Prostate gland (tissue), 2 donors: ENCODE data around the gene DCPS.
"Not testable (repeated sequence)": the region's sequence is repeated elsewhere in the genome, so short reads cannot be mapped to it uniquely, and the experiment has no call there.

ENCODE experiments used
- POLR2A ChIP-seq: fragments of 450-650 bp; IDR thresholded peaks from one replicate; pipeline ENCODE4 v1.6.1; 2016; ENCODE audit warnings: antibody characterized with exemption, mild to moderate bottlenecking
- POLR2AphosphoS5 ChIP-seq: sonication (generic); formaldehyde crosslinking; IDR thresholded peaks from one replicate; pipeline ENCODE4 v1.6.1; 2017; ENCODE audit warnings: antibody characterized with exemption
- TF ChIP-seq, protein P1 (sequence below), 4 experiments: fragments of 200-600 bp in 2 of 4; fragments of 450-650 bp in 2 of 4; sonication (generic) in 2 of 4; IDR thresholded peaks; 1 replicate in 3 of 4; 2 replicates in 1 of 4; pipeline ENCODE4 v1.5.1; 2016 to 2019; ENCODE audit warnings: antibody characterized with exemption in 4 of 4, mild to moderate bottlenecking in 2 of 4, moderate library complexity in 2 of 4

DNA sequence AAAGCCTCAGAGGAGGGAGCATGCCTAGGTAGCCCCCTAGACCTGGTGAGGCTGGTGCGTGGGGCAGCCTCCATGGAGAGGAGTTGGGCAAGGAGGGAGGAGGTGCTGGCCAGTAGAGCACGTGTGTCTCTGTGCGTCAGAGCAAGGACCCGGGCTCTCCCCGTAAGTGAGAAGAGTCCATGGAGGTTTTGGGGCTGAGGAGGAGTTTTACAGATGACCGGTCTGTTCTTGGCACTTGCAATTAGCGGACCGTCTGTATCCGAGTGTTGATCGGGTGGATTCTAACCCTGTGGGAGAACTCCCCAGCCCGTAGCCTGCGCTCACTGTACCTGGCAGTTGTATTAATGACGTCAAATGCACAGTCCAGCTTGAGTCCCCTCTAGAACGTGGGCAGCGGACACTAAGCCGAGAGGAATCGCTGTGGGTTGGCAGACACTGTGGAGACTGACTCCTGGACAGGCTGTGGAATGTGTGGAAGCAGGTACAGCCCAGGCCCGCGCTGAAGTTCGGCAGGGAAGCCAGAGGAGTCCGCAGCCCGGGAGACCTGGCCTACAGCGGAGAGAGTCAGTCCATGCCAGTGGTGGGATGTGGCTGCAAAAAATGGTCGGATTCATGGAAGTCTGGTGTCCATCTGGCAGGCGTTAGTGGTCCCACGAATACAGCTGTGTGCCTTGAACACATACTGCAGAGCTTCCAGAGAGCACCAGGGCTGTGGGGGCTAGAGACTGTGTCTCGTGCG, 70.9 kb downstream of the DCPS start:
- TF ChIP-seq, protein P1, sequence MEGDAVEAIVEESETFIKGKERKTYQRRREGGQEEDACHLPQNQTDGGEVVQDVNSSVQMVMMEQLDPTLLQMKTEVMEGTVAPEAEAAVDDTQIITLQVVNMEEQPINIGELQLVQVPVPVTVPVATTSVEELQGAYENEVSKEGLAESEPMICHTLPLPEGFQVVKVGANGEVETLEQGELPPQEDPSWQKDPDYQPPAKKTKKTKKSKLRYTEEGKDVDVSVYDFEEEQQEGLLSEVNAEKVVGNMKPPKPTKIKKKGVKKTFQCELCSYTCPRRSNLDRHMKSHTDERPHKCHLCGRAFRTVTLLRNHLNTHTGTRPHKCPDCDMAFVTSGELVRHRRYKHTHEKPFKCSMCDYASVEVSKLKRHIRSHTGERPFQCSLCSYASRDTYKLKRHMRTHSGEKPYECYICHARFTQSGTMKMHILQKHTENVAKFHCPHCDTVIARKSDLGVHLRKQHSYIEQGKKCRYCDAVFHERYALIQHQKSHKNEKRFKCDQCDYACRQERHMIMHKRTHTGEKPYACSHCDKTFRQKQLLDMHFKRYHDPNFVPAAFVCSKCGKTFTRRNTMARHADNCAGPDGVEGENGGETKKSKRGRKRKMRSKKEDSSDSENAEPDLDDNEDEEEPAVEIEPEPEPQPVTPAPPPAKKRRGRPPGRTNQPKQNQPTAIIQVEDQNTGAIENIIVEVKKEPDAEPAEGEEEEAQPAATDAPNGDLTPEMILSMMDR (IDR thresholded peaks at IDR 0.05) = not testable (repeated sequence)
- not testable (repeated sequence) for TF ChIP-seq POLR2A, POLR2AphosphoS5
